ENCODE data around the gene SPSB2.
"Not testable (repeated sequence)": the region's sequence is repeated elsewhere in the genome, so short reads cannot be mapped to it uniquely, and the experiment has no call there.

SPSB2 gene, protein sequence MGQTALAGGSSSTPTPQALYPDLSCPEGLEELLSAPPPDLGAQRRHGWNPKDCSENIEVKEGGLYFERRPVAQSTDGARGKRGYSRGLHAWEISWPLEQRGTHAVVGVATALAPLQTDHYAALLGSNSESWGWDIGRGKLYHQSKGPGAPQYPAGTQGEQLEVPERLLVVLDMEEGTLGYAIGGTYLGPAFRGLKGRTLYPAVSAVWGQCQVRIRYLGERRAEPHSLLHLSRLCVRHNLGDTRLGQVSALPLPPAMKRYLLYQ

GRCh38 chr12:6873094-6874014, at the start of gene SPSB2:
SPSB2 (minus strand) TSS chr12:6873303; CDS start chr12:6872901, 402 bp downstream.
- DNase-seq, result peak; percentile 79

DNA sequence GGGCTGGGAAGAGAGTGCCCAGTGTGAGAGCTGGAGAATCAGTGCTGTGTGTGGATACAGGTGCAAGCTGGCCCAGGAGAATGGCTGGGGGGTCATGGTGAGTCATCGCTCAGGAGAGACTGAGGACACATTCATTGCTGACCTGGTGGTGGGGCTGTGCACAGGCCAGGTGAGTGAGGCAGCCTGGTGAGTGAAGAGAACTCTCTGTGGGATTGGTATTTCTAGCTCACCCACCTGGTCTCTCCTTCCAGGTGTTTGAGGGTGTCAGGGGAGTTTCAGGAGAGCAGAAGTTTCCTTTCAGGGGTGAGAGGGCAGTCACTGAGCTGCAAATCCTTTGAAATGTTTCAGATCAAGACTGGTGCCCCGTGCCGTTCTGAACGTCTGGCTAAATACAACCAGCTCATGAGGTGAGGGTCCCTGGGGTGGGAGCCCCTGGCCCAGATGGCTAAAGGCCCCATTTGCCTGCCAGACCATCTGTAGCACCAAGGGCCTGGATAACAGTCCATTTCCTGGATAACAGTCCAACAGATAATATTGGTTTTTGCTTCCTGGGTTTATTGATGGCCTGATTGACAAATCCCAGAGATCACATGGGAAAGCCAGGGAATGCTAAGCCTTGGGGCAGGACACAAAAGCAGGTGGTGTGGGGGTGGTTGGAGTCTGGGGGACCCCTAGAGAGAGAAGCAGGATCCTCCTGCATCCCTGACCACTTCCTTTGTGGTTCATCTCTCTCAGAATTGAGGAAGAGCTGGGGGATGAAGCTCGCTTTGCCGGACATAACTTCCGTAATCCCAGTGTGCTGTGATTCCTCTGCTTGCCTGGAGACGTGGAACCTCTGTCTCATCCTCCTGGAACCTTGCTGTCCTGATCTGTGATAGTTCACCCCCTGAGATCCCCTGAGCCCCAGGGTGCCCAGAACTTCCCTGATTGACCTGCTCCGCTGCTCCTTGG, 49.2 kb upstream of the SPSB2 start:
- DNase-seq, result no peak

DNA sequence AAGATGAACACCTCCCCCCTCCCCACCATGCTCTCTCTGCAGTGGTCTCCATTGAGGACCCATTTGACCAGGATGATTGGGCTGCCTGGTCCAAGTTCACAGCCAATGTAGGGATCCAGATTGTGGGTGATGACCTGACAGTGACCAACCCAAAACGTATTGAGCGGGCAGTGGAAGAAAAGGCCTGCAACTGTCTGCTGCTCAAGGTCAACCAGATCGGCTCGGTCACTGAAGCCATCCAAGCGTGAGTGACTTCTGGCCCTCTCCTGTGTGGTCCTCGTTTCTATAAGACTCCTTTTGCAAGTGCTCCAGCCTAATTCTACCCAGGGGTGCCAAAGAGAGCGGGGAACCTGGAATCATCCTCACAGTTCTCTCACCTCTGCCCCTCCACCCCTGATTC, 48.4 kb upstream of the SPSB2 start:
- no peak for DNase-seq

DNA sequence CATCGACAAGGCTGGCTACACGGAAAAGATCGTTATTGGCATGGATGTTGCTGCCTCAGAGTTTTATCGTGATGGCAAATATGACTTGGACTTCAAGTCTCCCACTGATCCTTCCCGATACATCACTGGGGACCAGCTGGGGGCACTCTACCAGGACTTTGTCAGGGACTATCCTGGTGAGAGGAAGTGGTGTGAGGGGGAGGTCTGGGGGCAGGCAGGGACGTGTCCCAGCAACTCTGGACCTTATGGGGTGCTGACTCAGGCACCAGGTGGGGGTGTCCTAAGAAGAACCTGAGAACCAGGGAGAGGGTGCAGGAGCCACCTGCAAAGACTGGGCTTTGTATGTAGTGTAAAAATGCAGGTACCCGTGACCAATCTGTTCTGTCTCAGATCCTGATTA, 46.5 kb upstream of the SPSB2 start:
- no peak for DNase-seq

GRCh38 chr12:6917491-6918231, 44.6 kb upstream of the SPSB2 start:
- no peak for DNase-seq

- no peak for DNase-seq
Observed at GRCh38 chr12:6916426-6917200, 43.5 kb upstream of the SPSB2 start.

DNA sequence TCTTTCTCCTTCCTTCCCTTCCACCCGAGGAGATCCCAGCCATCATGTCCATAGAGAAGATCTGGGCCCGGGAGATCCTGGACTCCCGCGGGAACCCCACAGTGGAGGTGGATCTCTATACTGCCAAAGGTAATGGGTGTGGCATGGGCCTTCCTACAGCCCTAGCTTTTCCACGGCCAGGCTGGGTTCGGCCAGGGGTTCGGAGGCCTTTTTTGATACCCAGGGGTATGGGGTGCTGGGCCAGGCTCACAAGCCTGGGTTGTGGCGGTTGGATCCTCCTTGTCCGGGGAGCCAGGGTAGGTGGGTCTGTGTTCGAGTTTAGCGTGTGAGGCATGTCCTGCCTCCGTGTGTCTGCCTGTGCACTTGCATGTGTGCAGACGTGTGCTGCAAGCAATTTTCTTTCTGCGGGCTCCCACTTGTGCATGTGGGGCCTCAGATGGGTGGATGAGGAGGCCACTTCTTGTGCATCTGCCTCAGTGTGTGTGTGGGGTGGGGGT, 42.7 kb upstream of the SPSB2 start:
- no peak for DNase-seq

DNA sequence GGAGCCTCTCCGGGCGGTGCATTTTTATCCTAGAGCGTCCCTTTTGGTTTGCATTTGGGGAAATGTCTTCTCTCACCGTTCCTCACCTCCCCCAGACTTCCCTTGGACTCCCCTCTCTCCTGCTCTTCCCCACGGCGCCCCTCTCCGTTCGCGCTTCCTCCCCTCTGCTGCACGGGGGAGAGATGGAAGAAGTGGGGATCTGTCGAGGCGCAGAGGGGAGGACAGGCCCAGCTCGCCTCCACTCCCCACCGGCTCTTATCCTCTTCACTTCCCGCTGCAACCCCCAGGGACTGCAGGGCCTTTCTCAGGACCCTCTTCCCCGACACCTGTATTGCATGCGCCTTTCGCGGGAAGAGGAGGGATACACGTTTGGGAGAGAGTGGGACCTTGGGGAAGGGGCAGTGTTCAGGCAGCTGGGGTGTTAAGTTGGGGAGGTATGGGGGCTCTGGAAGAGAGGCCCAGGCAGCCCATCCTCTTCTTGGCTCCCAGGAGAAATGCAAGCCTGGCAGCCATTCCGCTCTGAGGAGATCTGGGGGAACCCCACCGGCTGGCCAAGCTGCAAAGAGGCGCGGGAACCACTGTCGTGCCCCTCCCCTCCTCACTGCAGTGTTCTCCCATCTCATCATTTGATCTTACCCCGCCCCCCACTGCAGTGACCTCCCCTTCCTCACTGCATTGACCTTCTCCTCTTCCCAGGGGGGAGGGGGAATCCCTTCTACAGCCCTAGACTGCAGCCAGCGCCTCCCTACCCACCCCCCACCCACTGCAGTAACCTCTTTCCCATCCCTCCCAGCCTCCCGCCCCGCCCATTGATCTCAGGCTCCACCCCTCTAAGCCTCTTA, 42.1 kb upstream of the SPSB2 start:
- no peak for DNase-seq

DNA sequence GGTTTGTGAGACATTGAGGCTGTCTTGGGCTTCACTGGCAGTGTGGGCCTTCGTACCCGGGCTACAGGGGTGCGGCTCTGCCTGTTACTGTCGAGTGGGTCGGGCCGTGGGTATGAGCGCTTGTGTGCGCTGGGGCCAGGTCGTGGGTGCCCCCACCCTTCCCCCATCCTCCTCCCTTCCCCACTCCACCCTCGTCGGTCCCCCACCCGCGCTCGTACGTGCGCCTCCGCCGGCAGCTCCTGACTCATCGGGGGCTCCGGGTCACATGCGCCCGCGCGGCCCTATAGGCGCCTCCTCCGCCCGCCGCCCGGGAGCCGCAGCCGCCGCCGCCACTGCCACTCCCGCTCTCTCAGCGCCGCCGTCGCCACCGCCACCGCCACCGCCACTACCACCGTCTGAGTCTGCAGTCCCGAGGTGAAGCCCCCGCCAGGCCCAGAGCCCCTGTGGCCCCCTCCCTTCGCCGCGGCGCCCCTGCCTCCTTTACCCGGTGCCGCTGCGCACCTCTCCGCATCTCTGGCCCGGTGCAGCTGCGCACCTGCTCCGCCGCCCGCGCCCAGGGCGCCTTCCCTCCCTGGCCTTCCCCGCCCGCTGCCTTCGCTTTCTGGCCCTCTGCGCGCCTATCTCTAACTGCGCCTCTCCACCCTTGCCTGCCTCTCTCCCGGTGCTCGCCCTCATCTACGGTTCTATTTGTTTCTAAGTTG, 41.3 kb upstream of the SPSB2 start, which contains the start of gene ENO2:
ENO2 (plus strand) TSS at position 335 of the 701 bp plus-strand sequence. CDS start 1,253 bp downstream, outside the sequence.
- DNase-seq, result no peak

GRCh38 chr12:6912164-6912935, 39.2 kb upstream of the SPSB2 start:
- no peak for DNase-seq

DNA sequence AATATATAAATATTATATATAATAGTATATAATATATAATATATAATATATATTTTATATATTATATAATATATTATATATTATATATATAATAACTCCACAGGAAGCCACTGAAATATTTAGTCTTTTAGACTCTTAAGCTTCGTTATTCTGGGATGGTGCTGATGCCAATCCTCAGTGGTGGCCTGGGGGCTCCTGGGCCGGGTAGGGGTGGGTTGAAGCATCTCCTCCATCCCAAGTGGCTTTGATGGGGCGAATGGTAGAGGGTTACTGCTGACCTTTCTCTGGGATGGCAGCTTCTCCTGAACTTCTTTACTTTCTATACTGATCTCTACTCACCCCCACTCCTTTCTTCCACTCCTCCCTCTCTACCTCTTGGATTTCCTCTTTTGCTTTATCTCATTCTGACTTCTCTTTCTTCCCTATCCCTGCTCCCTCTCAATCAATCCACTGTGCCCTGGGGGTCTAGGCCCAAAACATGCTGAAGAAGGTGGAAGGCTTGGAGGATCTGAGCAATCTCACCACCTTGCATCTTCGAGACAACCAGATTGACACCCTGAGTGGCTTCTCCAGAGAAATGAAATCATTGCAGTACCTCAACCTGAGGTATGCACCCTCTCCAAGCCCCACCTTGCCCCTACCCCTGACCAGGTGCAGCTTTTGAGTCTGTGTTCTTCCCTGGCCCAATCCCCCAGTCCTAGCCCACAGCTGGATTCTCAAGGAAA, 36.5 kb upstream of the SPSB2 start:
- no peak for DNase-seq

DNA sequence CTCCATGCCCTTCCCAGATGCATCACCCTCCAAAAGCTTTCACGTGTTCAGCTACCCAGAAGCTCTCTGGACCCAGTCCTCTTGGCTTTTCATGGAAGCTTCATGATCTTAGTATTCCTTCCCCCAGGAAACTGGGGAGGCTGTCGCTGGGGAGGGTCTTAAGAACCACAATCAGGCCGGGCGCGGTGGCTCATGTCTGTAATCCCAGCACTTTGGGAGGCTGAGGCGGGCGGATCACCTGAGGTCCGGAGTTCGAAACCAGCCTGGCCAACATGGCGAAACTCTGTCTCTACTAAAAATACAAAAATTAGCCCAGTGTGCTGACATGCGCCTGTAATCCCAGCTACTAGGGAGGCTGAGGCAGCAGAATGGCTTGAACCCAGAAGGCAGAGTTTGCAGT, 35.0 kb upstream of the SPSB2 start:
- DNase-seq, result not testable (repeated sequence)

GRCh38 chr12:6905414-6906040, 32.4 kb upstream of the SPSB2 start:
- DNase-seq, result no peak

DNA sequence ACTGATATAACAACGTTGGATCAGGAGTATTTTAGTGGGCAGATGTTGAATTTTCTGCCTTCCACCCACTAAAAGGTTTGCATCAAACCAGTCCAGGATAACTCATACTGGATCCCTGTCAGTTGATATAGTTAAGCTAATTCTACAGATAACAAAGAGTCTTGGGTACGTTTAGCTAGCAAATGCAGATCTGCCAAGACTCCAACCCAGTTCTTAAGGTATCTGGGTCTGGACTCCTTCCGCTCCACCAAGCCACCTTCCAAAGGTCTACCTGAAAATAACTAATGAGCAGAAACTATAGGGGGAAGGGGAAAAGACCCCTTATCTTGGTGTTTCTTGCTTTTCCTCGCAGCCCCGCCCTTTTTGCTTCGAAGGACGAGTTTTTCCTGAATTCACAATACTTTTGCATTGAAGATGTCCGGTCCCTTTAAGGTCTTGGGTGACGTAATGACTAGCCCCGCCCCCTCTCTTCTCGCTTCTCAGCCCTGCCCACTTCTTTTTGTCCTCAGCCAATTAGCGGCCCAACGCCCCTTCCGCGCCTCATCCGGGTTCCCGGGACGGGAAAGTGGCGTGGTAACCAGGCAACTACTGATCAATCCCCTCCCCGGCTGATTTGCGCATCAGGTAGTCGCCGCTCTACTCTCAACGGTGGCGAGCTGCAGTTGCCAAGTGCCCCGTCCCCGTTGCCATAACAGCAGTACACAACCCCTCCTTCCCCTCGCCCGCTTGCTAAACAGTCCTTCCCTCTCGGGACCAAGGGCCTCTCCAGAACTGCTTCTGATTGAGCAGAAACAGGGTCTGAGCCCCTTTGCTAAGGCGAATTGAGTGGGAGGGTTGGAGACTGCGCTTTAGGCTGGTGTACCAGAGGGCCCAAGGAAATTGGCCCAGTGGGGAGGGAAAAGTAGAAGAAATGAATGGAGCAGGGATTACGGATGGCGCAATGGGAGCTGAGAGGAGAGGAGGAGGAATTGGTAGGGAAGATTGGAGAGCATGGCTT, 31.5 kb upstream of the SPSB2 start, which contains the start of gene LRRC23:
LRRC23 (plus strand) TSS at position 543 of the 997 bp plus-strand sequence. CDS start 812 bp downstream, outside the sequence.
- peak; percentile 80 for DNase-seq

- no peak for DNase-seq
Observed at GRCh38 chr12:6903722-6904121, 30.6 kb upstream of the SPSB2 start.

GRCh38 chr12:6902448-6902847, 29.3 kb upstream of the SPSB2 start:
- DNase-seq, result no peak

Measured in NK-92 treated with Interleukin-12 subunit alpha and Interleukin-12 subunit beta, amount 100 ng/mL, for 24 hours (cell line).